Measurements from ENCODE around the gene MCUB.
A peak's percentile ranks its signal among the peaks of the same experiment; 100 is the strongest.
"Not testable (repeated sequence)": the region's sequence is repeated elsewhere in the genome, so short reads cannot be mapped to it uniquely, and the experiment has no call there.

The MCUB gene

GRCh38 chr4:109559983-109560686 is at the start of gene MCUB:
Gene MCUB, plus strand, starts transcription at chr4:109560246. Its CDS starts 92 bp downstream, at chr4:109560338.
- DNase-seq = peak; percentile 91

DNA sequence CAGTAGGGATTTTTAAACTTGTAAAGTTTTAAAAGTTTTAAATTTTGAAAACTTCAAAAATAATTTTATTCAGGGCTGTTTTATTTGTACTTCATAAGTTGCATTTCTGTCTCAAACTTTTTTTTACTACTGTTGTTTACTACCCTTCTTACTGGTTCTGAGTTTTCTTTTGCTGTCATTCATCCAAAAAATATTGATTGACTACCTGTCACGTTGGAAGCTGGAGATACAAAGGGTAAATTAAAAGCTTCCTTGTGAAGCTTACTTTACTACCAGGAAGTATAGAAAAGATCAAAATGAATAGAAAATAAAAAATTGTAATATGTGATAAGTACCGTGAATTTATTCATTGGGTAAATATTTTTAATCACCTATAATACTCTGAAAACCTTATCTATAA is 49.4 kb upstream of the MCUB start:
- no peak for DNase-seq

GRCh38 chr4:109511414-109511813 is 48.6 kb upstream of the MCUB start:
- no peak for DNase-seq

GRCh38 chr4:109513368-109513767 is 46.7 kb upstream of the MCUB start:
- DNase-seq = not testable (repeated sequence)

- DNase-seq = no peak
These were observed 27.9 kb upstream of the MCUB start for GRCh38 chr4:109532182-109532581.

DNA sequence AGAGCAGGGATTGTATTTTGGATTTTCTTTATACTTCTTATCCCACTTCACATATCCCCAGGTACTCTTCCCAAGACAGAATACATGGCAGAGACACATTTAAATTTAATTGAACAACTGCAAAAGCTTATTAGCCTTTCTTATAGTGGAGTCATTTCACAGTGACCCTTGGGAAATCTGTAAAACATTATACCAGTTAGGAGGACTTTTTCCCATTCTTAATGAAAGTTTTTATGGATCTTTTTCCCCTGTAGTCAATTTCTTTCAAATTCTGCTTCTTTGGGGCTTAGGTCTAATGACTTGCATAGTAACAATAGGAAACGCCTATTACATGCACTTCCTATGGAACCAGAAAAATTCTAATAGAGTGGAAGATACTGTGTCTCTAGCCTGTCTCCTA is 14.6 kb upstream of the MCUB start:
- DNase-seq = no peak

- no peak for DNase-seq
These were observed 12.7 kb upstream of the MCUB start for GRCh38 chr4:109547394-109547793.

DNA sequence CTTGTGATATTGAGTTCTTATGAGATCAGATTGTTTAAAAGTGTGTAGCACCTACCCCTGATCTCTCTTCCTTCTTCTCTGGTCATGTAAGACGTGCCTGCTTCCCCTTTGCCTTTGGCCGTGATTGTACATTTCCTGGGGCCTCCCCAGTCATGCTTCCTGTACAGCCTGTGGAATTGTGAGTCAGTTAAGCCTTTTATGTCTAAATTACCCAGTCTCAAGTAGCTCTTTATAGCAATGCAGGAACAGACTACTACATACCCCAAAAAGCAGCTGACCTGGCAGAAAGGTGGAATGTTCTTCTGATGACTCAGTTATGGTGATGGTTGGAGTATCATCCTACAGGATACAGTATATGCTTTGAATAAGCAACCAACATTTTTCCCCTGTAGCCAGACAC is 11.4 kb upstream of the MCUB start:
- no peak for DNase-seq

DNA sequence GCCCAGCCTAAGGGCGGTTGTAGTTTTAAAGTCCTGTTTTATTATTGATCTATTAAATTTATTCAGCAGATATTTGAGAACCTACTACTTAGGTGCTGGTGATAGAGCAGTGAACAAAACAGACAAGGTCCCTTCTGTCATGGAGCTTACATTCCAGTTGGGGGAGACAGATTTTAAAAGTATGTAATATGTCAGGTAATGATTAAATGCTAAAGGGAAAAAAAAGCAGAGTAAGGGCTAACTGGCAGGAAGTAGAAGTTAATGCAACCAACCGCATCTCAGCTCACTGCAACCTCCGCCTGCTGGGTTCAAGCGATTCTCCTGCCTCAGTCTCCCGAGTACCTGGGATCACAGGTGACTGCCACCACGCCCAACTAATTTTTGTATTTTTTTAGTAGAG is 7.8 kb upstream of the MCUB start:
- no peak for DNase-seq

DNA sequence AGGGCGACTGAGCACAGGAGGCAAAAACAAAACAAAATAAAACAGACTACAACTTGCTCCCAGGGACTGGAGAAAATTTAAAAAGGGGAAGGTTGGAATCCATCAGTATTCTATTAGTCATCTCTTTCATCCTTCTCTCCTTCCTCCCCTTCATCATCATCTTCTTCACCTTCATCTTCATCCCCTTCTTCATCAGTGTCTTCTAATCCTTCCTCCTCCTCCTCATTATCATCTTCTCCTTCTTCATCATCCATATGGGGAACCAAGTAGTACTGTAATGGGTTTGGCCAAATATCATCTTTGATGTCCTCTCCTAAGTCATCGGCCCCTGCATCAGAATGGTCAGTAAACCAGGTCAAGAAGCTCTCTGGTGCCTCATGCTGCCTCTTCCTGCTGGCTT is 6.9 kb upstream of the MCUB start:
- no peak for DNase-seq

DNA sequence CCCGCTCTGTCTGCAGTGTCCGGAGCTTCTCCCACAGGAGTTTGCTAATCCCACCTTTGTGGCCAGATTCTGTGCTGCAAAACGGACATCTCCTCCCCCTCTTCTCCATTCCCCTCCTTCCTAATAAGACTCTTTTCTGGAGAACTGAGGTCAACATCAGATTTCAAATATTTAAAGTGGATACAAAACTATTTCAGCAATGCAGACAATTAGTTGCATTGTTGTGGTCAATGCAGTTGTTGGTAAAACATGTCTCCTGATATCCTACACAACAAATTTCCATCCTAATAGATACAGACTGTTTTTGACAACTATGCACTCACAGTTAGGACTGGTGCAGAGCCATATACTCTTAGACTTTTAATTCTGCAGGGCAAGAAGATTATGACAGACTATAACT is 5.1 kb upstream of the MCUB start:
- no peak for DNase-seq

GRCh38 chr4:109557433-109557832 is 2.6 kb upstream of the MCUB start:
- no peak for DNase-seq

DNA sequence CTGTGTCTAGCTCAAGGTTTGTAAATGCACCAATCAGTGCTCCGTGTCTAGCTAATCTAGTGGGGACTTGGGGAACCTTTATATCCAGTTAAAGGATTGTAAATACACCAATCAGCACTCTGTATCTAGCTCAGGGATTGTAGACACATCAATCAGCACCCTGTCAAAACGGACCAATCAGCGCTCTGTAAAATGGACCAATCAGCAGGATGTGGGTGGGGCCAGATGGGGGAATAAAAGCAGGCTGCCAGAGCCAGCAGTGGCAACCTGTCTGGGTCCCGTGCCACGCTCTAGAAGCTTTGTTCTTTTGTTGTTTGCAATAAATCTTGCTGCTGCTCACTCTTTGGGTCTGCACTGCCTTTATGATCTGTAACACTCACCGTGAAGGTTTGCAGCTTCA is 2.0 kb upstream of the MCUB start:
- peak; percentile 33 for DNase-seq

DNA sequence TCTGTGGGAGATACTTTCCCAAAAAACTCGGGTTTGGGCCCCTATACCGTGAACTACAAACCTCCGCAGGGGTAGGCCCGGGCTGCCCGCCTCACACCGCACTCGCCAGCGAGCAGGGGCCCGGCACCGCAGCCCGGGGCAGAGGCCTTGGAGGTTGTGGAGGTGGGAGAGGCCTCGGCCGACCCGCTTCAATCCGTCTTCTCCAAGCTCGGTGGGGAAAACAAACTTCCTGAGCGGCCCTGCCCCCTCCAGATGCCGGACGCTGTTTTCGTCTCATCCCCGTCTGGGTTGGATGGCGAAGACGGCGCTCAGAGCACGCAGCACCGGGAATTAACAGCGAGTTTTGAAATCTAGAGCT is 442 bp upstream of the MCUB start:
- DNase-seq = peak; percentile 58

DNA sequence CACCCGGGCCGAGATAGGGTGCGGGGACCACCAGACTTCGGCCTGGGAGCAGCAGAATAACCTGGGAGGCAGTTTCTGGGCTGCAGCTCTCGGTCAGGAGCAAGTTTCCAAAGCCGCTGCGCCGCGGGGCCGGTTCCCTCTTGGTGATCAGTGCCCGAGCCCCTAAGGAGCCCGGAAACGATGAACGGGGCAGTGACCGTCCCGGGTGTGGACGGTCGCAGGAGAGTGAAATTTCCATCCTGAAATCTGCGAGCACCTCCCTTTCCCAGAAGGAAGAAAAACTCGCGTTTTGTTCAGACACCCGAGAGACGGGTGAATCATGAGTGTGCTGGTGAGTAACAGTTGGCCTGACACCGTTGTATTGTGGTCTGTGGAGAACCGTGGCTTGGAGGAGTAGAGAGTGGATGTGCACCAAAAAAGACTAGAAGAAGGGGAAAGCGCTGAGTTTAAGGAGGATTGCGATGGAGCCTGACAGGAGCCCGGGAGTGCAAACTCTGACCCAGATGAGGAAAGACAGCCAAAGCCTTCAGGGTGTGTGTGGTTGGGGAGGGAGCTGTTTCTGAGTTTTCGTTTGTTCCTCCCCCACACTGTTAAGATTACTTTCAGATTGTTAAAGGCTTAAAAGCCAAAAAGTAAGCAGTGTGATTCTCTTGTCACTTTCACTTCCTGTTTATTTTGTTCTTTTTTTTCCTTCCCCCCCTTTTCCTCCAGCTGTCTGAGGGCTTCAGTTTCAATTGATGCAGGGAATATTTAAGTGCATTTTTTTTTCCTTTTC is 828 bp downstream of the MCUB start:
- DNase-seq = peak; percentile 73

DNA sequence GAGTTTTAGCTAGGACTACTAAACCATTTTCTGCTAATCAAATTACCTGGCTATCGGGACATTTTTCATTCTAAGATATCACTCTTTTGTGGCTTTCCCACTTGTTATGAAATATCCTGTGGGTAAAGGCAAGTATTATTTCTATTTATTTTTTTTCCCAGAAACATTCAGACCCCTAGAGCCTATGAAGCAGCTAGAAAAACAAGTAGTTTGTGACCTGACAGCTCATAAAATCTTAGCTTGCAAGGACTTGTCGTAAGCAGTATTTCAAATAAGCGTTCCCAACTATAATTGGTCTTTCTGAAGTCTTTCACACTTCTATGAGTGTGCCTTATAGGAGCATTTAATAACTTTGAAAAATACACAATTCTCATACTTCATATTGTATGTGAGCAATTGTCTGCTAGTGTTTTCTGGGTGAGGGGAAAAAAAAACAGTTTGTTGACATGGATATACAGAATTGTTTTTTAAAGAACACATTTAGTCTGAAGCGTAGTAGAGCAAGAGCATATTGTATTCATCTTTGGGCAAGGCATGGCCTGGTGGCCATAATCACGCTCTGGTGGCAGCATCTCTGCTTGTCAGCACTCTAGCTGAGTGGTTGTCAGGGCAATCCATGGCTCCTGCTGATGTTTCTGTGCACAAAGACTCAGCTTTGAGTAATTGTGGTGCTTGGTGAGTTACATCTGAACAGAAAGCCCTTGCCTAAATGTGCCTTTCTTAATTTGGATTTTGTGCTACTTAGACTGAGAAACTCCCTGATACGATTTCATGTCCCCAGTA is 2.6 kb downstream of the MCUB start:
- DNase-seq = no peak

DNA sequence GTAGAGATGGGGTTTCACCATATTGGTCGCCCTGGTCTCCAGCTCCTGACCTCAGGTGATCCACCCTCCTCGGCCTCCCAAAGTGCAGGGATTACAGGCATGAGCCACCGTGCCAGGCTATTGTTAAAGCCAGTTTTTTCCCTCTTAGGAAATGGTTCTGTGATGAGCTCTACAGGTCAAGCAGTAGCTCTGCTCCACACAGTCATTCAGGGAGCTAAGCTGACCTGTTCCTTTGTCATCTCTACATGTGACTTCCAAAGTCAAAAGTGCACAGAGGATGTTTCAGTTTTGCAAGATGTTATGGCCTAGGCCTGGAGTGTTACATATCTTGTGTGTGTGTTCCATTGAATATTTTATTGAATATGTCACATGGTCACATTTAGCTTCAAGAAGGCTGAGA is 11.4 kb downstream of the MCUB start:
- DNase-seq = no peak

DNA sequence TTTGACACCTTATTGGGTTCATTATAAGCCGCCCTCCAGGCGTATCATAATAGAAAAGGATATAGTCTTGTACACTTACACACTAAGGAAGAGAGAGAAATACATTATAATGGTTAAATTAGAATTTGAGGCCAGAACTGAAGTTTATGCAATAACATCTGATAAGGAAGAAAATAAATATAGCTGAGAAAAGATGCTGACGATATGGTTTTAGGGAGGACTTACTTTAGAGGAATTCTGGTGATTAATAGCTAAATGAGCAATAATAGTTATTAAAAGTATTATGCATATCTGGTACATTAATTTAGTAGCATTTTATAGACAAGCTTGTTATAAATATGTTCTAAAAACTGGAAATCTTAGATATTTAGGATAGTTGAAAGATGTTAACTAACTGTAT is 12.1 kb downstream of the MCUB start:
- no peak for DNase-seq

DNA sequence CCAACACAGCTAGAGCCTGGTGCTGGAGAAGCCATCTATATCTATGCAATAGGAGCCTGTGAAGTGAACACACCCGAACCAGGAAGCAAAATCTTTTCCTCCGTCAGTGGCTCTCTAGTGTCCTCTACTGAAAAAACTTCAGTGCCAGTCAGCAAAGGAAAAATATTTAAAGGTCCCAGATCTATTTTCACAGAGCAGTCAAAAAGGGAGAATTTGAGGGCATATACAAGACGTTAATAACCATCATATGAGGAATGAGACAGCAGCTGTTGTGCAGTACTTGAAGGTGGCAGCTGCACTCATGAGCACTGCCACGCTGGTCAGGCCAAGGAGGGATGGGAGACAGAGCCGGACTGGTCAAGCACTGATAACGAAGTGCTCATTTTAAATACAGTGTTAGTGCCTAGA is 14.4 kb downstream of the MCUB start:
- peak; percentile 46 for DNase-seq

GRCh38 chr4:109574931-109575804 is 15.1 kb downstream of the MCUB start:
- peak; percentile 28 for DNase-seq

GRCh38 chr4:109576462-109576861 is 16.4 kb downstream of the MCUB start:
- DNase-seq = no peak

- no peak for DNase-seq
These were observed 18.8 kb downstream of the MCUB start for GRCh38 chr4:109578846-109579245.

DNA sequence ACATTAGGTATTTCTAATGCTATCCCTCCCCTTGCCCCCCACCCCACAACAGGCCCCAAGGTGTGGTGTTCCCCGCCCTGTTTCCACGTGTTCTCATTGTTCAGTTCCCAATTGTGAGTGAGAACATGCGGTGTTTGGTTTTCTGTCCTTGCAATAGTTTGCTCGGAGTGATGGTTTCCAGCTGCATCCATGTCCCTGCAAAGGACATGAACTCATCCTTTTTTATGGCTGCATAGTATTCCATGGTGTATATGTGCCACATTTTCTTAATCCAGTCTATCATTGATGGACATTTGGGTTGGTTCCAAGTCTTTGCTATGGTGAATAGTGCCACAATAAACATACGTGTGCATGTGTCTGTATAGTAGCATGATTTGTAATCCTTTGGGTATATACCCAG is 20.0 kb downstream of the MCUB start:
- not testable (repeated sequence) for DNase-seq
